Loucy (cell line): ENCODE data around the gene RGS16.

Source experiments
- EZH2phosphoT487 ChIP-seq: fragments of 200-600 bp; IDR thresholded peaks from 2 replicates; pipeline ENCODE4 v1.6.1; 2018; ENCODE audit warnings: antibody characterized with exemption, mild to moderate bottlenecking, moderate library complexity, borderline replicate concordance
- TF ChIP-seq, protein P1 (sequence below): fragments of 200-600 bp; sonication (generic); conservative IDR thresholded peaks from 2 replicates; pipeline ENCODE4 v1.5.1; 2014; ENCODE audit warnings: mild to moderate bottlenecking, antibody characterized with exemption, low read length

DNA sequence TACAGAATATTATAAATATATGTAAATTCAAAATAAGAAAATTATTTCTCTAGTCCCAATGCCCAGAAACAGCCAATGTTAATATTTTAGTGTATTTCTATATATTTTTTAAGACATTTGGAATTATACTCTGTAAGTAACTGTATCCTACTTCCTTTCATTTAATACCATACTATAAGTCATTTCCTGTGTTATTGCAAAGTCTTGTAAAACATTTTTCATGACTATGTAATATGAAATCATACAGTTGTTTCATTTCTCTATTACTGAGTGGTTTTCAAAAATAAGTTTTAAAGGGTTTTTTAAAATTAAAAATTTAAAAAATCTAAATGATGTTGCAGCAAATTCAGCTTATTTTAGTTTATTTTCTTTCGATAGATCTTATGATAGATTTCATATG lies 17.1 kb downstream of the RGS16 start:
- TF ChIP-seq, protein P1, sequence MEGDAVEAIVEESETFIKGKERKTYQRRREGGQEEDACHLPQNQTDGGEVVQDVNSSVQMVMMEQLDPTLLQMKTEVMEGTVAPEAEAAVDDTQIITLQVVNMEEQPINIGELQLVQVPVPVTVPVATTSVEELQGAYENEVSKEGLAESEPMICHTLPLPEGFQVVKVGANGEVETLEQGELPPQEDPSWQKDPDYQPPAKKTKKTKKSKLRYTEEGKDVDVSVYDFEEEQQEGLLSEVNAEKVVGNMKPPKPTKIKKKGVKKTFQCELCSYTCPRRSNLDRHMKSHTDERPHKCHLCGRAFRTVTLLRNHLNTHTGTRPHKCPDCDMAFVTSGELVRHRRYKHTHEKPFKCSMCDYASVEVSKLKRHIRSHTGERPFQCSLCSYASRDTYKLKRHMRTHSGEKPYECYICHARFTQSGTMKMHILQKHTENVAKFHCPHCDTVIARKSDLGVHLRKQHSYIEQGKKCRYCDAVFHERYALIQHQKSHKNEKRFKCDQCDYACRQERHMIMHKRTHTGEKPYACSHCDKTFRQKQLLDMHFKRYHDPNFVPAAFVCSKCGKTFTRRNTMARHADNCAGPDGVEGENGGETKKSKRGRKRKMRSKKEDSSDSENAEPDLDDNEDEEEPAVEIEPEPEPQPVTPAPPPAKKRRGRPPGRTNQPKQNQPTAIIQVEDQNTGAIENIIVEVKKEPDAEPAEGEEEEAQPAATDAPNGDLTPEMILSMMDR: no peak
- TF ChIP-seq EZH2phosphoT487: no peak
